ENCODE results near the gene SH3RF3. TPM values are rescaled to one million over a fixed set of nuclear protein-coding genes. Genes with fewer than 3 reads are reported as not detected.

Gene SH3RF3
- total RNA-seq, 1 donor from 2014 or later, result 7.3 TPM

- no peak for TF ChIP-seq EZH2 (IDR thresholded peaks at IDR 0.05; ENCODE audit: insufficient read depth, low read length)
- no peak for TF ChIP-seq CTCF (IDR thresholded peaks at IDR 0.05; ENCODE audit: insufficient read depth, low read depth, low read length)
- peaks cover 4% of the 10 kb centered on the region for H3K9me3 Mint-ChIP-seq (ENCODE audit: unreplicated experiment)
- Histone ChIP-seq H2AFZ (ENCODE audit: low read depth, low read length) (no peak overlapping the region), H3K27me3 (ENCODE audit: insufficient read depth, low read length) (no peaks in the 10 kb centered on the region), H3K36me3 (ENCODE audit: insufficient read depth, low read length) (no peaks in the 10 kb centered on the region), H3K9me3 (ENCODE audit: insufficient read depth, low read depth, low read length) (no peaks in the 10 kb centered on the region), H3K27ac (ENCODE audit: low read depth, low read length) (no peak overlapping the region), H4K20me1 (ENCODE audit: insufficient read depth, low read length) (peaks cover 17% of the 10 kb centered on the region), H3K9ac (ENCODE audit: low read length) (no peak overlapping the region), H3K4me3 (ENCODE audit: insufficient read depth, low read depth, low read length) (no peak overlapping the region), H3K4me1 (ENCODE audit: insufficient read depth, low read length) (peaks cover 17% of the 10 kb centered on the region), H3K4me2 (ENCODE audit: low read length) (no peak overlapping the region), H3K79me2 (ENCODE audit: insufficient read depth, low read length) (no peaks in the 10 kb centered on the region)
- peaks cover 18% of the 10 kb centered on the region for H3K27me3 Mint-ChIP-seq (ENCODE audit: low read depth, unreplicated experiment)
- H3K4me3 Mint-ChIP-seq (ENCODE audit: unreplicated experiment), result no peak overlapping the region
- H3K27ac Mint-ChIP-seq (ENCODE audit: unreplicated experiment), result no peak overlapping the region
- DNase-seq (ENCODE audit: low read depth) (no peak), FAIRE-seq (no peak)
- H3K4me1 Mint-ChIP-seq (ENCODE audit: low read depth, unreplicated experiment), result peaks cover 8% of the 10 kb centered on the region
- H3K36me3 Mint-ChIP-seq (ENCODE audit: low read depth, unreplicated experiment), result peaks cover 5% of the 10 kb centered on the region
Observed at GRCh38 chr2:109341355-109342255, 212.6 kb downstream of the SH3RF3 start.

- Mint-ChIP-seq H3K27ac (ENCODE audit: unreplicated experiment) (no peak overlapping the region), H3K27me3 (ENCODE audit: low read depth, unreplicated experiment) (peaks cover 24% of the 10 kb centered on the region), H3K4me1 (ENCODE audit: low read depth, unreplicated experiment) (peaks cover 4% of the 10 kb centered on the region), H3K4me3 (ENCODE audit: unreplicated experiment) (no peak overlapping the region), H3K9me3 (ENCODE audit: unreplicated experiment) (peaks cover 4% of the 10 kb centered on the region), H3K36me3 (ENCODE audit: low read depth, unreplicated experiment) (peaks cover 5% of the 10 kb centered on the region)
- Histone ChIP-seq H3K4me2 (ENCODE audit: low read length) (no peak overlapping the region), H3K27ac (ENCODE audit: low read depth, low read length) (no peak overlapping the region), H3K9ac (ENCODE audit: low read length) (no peak overlapping the region), H3K36me3 (ENCODE audit: insufficient read depth, low read length) (no peaks in the 10 kb centered on the region), H4K20me1 (ENCODE audit: insufficient read depth, low read length) (peaks cover 18% of the 10 kb centered on the region), H3K27me3 (ENCODE audit: insufficient read depth, low read length) (no peaks in the 10 kb centered on the region), H3K9me3 (ENCODE audit: insufficient read depth, low read depth, low read length) (no peaks in the 10 kb centered on the region), H2AFZ (ENCODE audit: low read depth, low read length) (no peak overlapping the region), H3K4me3 (ENCODE audit: insufficient read depth, low read depth, low read length) (no peak overlapping the region), H3K79me2 (ENCODE audit: insufficient read depth, low read length) (no peaks in the 10 kb centered on the region), H3K4me1 (ENCODE audit: insufficient read depth, low read length) (peaks cover 15% of the 10 kb centered on the region)
- DNase-seq (ENCODE audit: low read depth) (no peak), FAIRE-seq (no peak)
- TF ChIP-seq CTCF (IDR thresholded peaks at IDR 0.05; ENCODE audit: insufficient read depth, low read depth, low read length), result no peak
- TF ChIP-seq EZH2 (IDR thresholded peaks at IDR 0.05; ENCODE audit: insufficient read depth, low read length), result no peak
Observed at GRCh38 chr2:109342256-109342850, 213.3 kb downstream of the SH3RF3 start.
